ENCODE results near the gene KMT5B. TPM values are rescaled to one million over a fixed set of nuclear protein-coding genes. Genes with fewer than 3 reads are reported as not detected.

Gene KMT5B
- total RNA-seq, 1 donor from 2014 or later: 24.3 TPM

GRCh38 chr11:68148071-68148805, 64.9 kb downstream of the KMT5B start:
- TF ChIP-seq, protein P1, sequence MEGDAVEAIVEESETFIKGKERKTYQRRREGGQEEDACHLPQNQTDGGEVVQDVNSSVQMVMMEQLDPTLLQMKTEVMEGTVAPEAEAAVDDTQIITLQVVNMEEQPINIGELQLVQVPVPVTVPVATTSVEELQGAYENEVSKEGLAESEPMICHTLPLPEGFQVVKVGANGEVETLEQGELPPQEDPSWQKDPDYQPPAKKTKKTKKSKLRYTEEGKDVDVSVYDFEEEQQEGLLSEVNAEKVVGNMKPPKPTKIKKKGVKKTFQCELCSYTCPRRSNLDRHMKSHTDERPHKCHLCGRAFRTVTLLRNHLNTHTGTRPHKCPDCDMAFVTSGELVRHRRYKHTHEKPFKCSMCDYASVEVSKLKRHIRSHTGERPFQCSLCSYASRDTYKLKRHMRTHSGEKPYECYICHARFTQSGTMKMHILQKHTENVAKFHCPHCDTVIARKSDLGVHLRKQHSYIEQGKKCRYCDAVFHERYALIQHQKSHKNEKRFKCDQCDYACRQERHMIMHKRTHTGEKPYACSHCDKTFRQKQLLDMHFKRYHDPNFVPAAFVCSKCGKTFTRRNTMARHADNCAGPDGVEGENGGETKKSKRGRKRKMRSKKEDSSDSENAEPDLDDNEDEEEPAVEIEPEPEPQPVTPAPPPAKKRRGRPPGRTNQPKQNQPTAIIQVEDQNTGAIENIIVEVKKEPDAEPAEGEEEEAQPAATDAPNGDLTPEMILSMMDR (IDR thresholded peaks at IDR 0.05; ENCODE audit: borderline replicate concordance): no peak
- Histone ChIP-seq H3K9me3 (replicated peaks) (no peaks in the 10 kb centered on the region), H3K4me3 (no peak overlapping the region), H3K4me1 (peaks cover 25% of the 10 kb centered on the region), H3K27me3 (ENCODE audit: low read depth) (no peaks in the 10 kb centered on the region), H3K27ac (replicated peaks) (no peak overlapping the region), H3K36me3 (no peaks in the 10 kb centered on the region)
- intact Hi-C loops (cut with micrococcal nuclease): no loop called here
- no peak for DNase-seq

- intact Hi-C loops (cut with micrococcal nuclease): no loop called here
- H3K4me3 ChIP-seq: no peak overlapping the region
- H3K27me3 ChIP-seq (ENCODE audit: low read depth): no peaks in the 10 kb centered on the region
- H3K9me3 ChIP-seq (replicated peaks): no peaks in the 10 kb centered on the region
- peak overlapping the region; percentile 86 for H3K27ac ChIP-seq (replicated peaks)
- no peak for DNase-seq
- H3K4me1 ChIP-seq: peaks cover 32% of the 10 kb centered on the region
- TF ChIP-seq, protein P1 (IDR thresholded peaks at IDR 0.05; ENCODE audit: borderline replicate concordance): no peak
- H3K36me3 ChIP-seq: no peaks in the 10 kb centered on the region
Measured at GRCh38 chr11:68146704-68147474, 66.2 kb downstream of the KMT5B start.

DNA sequence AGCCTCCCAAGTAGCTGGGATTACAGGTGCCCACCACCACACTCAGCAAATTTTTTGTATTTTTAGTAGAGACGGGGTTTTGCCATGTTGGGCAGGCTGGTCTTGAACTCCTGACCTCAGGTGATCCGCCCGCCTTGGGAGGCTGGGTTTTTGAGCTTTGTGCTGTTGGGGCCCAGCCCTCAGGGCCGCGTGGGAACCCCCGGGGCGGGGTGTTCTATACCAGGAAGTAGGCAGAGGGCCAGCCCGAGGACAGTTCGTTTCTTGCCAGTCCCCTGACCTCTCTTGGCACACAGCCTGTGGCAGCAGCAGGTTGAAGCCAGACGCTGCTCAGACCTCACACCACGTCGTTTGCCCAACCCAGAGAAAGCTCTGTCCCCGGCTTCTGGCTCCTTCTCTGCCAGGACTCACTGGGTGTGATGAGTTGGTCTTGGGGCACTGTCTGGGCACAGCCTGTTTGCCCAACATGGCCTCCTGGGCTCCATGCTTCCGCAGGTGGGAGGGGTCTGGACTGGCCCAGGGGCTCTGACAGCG, 67.0 kb downstream of the KMT5B start:
- H3K9me3 ChIP-seq (replicated peaks): no peaks in the 10 kb centered on the region
- TF ChIP-seq, protein P1 (IDR thresholded peaks at IDR 0.05; ENCODE audit: borderline replicate concordance): no peak

DNA sequence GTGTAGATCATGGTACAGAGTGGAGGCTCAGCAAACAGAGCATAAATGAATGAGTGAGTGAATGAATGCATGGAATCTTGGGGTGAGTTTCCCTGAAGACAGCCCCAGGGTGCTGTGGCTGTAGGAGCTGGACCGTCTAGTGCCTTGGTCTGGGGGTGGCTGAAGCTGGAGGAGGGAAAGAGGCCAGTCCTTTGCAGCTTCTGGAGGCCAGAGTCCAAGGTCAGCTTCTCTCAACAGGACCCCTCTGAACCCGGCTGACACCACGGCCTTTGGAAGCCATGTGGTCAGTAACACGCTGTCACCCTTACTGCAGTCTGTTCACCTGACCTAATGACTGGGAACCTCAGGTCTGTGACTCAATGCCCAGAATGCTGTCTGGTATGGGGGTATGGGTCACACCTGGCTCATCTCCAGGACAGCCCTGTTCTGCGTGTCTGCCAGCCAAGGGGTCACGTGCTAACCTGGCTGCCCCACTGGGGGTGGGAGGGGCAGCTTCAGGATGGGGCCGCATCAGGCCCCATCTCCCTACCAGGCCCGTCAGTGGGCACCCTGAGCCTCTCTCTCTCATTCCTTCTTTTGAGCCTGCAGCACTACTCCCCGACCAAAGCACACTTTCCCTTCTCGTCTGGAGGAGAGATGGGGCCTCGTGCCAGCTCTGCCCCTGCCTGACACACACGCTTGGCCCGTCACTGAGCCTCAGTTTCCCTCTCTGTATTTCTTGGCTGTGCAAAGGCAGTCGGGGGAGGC, 67.8 kb downstream of the KMT5B start:
- no peak overlapping the region for H3K4me3 ChIP-seq
- intact Hi-C loops (cut with micrococcal nuclease): no loop called here
- no peaks in the 10 kb centered on the region for H3K27me3 ChIP-seq (ENCODE audit: low read depth)
- H3K4me1 ChIP-seq: peaks cover 47% of the 10 kb centered on the region
- H3K27ac ChIP-seq (replicated peaks): peak overlapping the region; percentile 86
- DNase-seq: no peak
- TF ChIP-seq, protein P1 (IDR thresholded peaks at IDR 0.05; ENCODE audit: borderline replicate concordance): no peak
- no peaks in the 10 kb centered on the region for H3K36me3 ChIP-seq
- no peaks in the 10 kb centered on the region for H3K9me3 ChIP-seq (replicated peaks)

More for the DNA sequence above, 67.0 kb downstream of the KMT5B start:
- intact Hi-C loops (cut with micrococcal nuclease): no loop called here
- Histone ChIP-seq H3K27me3 (ENCODE audit: low read depth) (no peaks in the 10 kb centered on the region), H3K27ac (replicated peaks) (peak overlapping the region; percentile 86), H3K4me1 (peaks cover 40% of the 10 kb centered on the region), H3K36me3 (no peaks in the 10 kb centered on the region), H3K4me3 (no peak overlapping the region)
- DNase-seq: peak; percentile 88

DNA sequence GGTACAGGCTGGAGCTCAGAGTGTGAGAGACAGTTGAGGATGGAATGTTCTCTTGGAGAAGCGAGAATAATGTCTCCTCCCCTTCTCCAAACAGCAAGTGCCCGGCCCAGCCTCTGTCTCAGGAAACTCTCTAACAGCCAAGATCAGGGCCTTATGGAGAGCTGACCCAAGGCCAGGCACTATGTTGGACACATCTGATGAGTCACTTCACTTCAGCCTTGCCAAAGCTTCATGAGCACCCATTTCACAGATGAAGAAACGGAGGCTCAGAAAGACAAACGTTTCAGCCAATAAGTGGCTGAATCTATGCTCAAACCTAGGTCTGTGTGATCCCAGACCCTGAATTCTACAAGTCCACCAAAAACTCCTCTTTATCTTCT, 69.8 kb downstream of the KMT5B start:
- intact Hi-C loops (cut with micrococcal nuclease): no loop called here
- H3K27ac ChIP-seq (replicated peaks): no peak overlapping the region
- no peaks in the 10 kb centered on the region for H3K36me3 ChIP-seq
- H3K9me3 ChIP-seq (replicated peaks): no peaks in the 10 kb centered on the region
- no peak overlapping the region for H3K4me3 ChIP-seq
- no peaks in the 10 kb centered on the region for H3K27me3 ChIP-seq (ENCODE audit: low read depth)
- peaks cover 47% of the 10 kb centered on the region for H3K4me1 ChIP-seq
- no peak for DNase-seq
- TF ChIP-seq, protein P1 (IDR thresholded peaks at IDR 0.05; ENCODE audit: borderline replicate concordance): no peak
